SK-N-MC (cell line): Measurements from ENCODE around the gene LYAR.

Experiments
- EZH2 ChIP-seq: fragments of 200-600 bp; sonication (generic); IDR thresholded peaks from one replicate; pipeline ENCODE4 v1.6.1; 2017; ENCODE audit warnings: antibody characterized with exemption
- FOXP2 ChIP-seq: optimal IDR thresholded peaks from 2 replicates; pipeline ENCODE3; 2011; ENCODE audit warnings: mild to moderate bottlenecking, moderate library complexity; ENCODE audit not compliant: insufficient read depth; ENCODE audit errors: extremely low read length, control extremely low read depth
- POLR2AphosphoS5 ChIP-seq: IDR thresholded peaks from 2 replicates; pipeline ENCODE4 v1.6.1; 2012; ENCODE audit warnings: mild to moderate bottlenecking, low read depth, low read length, borderline replicate concordance

GRCh38 chr4:4284827-4285618 lies 4.9 kb downstream of the LYAR start:
- TF ChIP-seq EZH2 (no peak), POLR2AphosphoS5 (no peak), FOXP2 (no peak)
